ENCODE data around the gene CIB2.
"Not testable (repeated sequence)": the region's sequence is repeated elsewhere in the genome, so short reads cannot be mapped to it uniquely, and the experiment has no call there.

Gene CIB2

DNA sequence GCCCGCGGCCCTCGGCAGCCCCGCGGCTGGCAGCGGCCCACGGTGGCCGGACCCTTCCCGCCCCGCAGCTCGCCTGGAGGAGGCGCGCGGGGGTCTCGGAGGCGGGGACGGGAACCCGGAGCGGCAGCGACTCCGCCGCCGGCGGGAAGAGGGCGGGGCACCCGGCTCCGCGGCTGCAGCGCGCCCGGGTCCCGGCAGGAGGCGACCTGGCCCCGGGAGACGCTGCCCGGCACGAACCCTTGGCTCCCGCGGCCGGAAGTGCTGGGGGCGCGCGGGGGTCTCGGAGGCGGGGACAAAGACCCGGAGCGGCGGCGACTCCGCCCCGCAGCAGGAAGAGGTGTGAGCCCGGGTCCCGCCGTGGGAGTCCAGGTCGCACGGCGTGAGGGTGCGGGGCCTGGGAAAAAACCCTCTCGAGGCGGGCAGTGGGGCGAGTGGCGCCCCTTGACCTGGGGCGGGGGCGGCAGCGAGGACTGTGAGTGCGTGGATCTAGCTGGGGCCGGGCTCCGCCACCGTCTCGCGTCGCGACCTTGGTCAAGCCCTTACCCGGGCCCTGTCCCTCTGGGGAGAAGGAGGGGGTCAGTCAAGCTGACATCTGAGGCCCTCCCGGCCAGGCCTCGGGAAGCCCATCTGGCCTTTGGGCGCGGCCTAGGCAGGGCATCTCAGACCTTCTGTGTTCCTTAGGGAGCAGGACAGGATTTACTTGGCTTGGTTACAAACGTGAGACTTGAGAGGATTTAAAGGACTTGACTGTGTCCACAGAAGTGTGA, at the start of gene CIB2:
Gene CIB2, minus strand, starts transcription at position 151 of the 767 bp plus-strand sequence. CDS start 230 bp downstream, outside the sequence.
- peak; percentile 77 for DNase-seq

- no peak for DNase-seq
Measured at GRCh38 chr15:78179906-78180305, 48.7 kb upstream of the CIB2 start.

- no peak for DNase-seq
Measured at GRCh38 chr15:78179286-78179840, 48.1 kb upstream of the CIB2 start.

DNA sequence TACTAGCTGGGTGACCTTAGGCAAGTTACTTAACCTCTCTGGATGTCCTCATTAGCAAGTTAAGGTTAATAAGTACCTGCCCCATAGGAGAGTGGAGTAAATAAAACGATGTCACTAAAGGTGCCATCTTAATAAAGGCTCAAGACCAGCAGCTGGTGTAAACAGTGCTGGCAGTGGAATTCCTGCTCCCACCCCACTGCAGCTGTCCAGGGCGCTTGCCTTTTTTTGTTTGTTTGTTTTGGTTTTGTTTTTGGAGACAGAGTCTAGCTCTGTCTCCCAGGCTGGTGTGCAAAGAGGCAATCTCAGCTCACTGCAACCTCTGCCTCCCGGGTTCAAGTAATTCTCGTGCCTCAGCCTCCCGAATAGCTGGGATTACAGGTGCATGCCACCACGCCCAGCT, 46.8 kb upstream of the CIB2 start:
- DNase-seq, result no peak

DNA sequence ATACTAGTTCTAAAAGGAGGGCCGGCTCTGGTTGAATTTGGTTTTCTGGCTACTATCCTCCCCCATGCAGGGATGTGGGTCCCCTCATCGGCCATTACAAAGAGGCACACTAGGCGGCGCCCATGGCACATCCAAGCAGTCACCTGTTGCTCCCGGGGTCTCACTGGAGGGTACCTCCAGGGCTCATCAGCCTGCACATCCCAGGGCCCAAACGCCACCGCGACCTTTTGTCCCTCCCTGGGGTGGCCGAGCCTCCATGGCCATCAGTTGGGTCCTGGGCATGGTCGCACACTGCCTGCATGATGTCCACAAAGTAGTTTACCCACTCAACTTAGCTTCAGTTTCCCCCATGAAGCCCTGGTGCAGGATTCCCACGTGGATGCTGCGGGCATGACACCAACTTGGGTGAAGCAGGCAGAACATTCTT, 46.2 kb upstream of the CIB2 start:
- peak; percentile 23 for DNase-seq

DNA sequence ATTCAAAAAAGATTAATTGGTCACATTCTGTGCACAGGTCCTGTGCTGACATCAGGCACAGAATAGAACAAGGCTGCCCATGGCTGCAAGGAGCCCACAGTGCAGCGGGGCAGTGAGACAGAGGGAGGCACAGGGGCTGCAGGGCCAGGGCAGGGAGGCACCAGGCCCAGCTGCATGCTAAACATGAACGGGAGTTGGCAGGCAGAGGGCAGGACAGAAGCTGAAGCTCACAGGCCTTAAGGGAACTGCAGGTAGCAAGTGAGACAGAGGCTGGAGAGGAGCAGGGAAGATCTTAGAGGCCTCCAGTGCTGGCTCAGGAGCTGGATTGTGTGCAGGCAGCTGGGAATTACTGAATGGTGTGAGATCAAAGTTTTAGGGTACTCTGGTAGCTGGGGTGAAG, 44.1 kb upstream of the CIB2 start:
- DNase-seq, result no peak

- no peak for DNase-seq
Measured at GRCh38 chr15:78174401-78174800, 43.2 kb upstream of the CIB2 start.

GRCh38 chr15:78171864-78172472, 40.7 kb upstream of the CIB2 start:
- no peak for DNase-seq

DNA sequence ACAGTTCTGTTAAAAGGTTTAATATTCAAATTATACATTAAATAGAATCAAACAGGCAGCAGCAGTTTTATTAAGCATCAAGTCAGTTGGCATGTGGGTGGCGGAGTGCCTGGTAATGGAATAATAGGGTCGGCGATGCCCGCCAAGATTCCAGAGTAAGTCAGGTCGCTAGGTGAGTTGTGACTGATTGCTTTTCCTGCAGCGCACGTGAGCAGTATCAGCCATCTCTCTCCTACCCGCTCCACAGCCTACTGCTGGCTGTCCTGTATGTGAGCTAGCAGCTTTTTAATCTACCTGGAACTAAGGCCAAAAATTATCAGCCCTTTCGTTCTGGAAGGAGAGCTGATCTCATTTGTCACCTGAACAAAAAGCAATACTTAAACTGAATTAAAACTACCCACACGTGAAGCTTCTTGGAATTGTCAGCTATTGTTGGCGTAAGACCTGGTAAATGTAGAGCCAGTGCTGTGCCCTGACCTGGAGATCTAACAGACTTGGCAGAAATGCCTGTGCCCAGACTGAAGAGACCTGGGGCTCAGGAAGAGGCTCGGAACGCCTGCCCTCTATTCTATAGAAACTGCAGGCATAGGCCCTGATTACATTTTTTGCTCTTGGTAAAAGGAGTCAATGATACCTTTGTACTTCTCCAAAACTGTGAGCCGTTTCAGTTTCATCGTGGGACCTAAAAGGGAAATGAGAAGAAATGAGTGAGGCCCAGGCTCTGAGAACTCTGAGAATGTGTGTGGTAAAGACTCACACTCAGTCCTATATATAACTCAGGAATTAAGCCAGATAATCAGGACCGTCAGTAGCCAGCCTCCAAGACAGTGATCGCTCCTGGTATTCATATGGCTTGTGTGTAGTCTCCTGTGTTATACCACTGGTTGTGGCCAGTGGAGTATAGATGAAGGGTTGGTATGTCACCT, 39.9 kb upstream of the CIB2 start:
- DNase-seq, result no peak

- DNase-seq, result no peak
Measured at GRCh38 chr15:78168608-78169007, 37.4 kb upstream of the CIB2 start.

DNA sequence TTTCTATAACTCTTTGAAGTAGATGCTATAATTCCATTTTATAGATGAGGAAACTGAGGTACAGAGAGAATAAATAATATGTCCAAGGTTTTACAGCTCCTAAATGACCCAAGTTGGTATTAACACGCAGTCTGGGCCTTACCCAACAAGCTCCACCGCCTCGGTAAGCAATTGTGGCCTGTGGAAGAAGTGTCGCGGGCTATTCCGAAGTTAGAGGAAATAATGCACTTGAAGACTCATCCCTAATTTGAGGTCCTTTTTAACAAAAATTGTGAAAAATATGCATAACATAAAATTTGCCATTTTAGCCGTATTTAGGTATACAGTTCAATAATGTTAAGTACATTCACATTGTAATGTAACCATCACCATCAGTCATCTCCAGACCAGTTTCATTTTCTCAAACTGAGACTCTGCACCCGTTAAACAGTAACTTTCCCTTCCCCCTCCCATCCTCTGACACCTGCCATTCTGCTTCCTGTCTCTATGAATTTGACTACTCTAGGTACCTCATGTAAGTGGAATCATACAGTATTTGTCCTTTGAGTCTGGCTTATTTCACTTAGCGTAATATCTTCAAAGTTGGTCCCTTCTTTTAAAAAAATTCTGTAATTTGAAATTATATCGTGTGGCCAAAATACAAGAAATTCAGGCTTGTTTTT, 36.1 kb upstream of the CIB2 start:
- DNase-seq, result no peak

- no peak for DNase-seq
Measured at GRCh38 chr15:78164010-78164409, 32.8 kb upstream of the CIB2 start.

DNA sequence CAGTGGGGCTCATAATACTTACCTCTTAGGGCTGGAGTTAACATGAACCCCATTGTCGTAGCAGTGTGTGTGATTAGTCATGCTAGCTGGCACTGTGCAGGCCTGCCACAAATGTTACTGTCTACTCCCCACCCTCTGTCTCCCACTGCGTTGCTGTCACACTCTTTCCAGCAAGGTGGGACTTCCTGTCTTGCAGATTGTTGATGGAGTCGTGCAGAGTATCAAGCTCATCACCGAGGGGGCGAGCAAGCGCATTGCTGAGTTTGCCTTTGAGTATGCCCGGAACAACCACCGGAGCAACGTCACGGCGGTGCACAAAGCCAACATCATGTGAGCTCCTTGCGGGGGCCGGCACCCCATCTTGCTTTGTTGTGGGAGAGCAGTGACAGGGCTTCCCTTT, 30.8 kb upstream of the CIB2 start:
- no peak for DNase-seq

DNA sequence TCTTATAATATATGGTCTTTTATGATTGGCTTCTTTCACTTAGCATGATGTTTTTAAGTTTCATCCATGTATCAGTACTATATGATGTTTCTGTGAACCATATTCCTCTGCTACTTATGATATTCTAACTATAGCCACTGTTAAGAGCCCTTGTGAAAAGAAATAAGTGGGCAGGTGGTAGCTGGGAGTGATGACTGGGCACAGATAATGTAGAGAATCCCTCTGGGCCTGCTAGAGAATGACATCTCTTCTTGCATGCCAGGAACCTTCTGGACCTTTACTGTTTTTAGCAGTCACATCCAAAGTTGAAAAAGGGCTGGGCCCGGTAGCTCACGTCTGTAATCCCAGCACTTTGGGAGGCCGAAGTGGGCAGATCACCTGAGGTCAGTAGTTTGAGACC, 28.1 kb upstream of the CIB2 start:
- no peak for DNase-seq

DNA sequence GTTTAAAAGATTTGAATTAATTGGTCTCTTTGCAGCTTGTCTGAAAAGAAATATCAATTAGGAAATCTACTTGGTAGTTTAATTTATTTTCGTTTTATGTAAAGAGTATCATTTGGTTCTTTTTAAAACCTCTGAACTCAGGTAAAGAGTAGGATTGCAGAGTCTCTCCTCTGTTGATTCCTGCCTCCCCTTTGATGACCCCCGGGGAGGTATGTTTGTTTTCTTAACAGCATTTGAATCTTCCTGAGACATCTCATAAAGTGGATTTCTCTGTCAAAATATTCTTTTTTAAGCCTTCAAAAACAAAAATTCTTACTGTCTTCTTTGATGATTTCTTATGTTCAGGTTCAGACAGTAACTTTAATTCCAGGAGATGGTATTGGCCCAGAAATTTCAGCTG, 26.0 kb upstream of the CIB2 start:
- DNase-seq, result no peak

GRCh38 chr15:78156653-78157052, 25.4 kb upstream of the CIB2 start:
- DNase-seq, result no peak

GRCh38 chr15:78155355-78155939, 24.2 kb upstream of the CIB2 start:
- DNase-seq, result no peak

GRCh38 chr15:78154955-78155354, 23.7 kb upstream of the CIB2 start:
- DNase-seq, result no peak

DNA sequence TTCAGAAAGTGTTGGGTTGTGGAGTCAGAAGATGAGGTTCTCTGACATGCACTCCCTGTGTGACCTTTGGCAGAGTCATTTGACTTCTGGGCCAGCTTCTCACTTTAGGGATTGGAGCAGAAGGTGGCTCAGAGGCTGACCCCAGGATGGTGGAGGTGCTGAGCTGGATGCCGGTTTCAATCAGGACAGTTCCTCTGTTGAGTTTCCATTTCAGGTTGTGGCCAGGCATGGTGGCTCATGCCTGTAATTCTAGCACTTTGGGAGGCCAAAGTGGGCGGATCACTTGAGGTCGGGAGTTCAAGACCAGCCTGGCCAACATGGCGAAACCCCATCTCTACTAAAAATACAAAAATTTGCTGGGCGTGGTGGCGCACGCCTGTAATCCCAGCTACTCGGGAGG, 19.8 kb upstream of the CIB2 start:
- DNase-seq, result not testable (repeated sequence)

- no peak for DNase-seq
Measured at GRCh38 chr15:78149805-78150751, 18.8 kb upstream of the CIB2 start.

Data from stimulated activated CD4-positive, alpha-beta T cell treated with anti-CD3 and anti-CD28 coated beads, Interleukin-12 subunit alpha, Interleukin-12 subunit beta, amount 100 ng/mL, for 4 hours (primary cell).